SK-N-SH (cell line): ENCODE measurements around the gene ATOH1. TPM values are rescaled to one million over a fixed set of nuclear protein-coding genes. Genes with fewer than 3 reads are reported as not detected.

ENCODE experiments used
- CTCF ChIA-PET: fragments of 300-600, 350-600 bp; formaldehyde crosslinking; extraction: SDS; loops from one replicate; lab custom pipeline; 2021; lab: Yijun Ruan, JAX
- POLR2A ChIA-PET: fragments of 350-600 bp; sonication (Branson Sonifier 250); formaldehyde crosslinking; extraction: SDS; loops from one replicate; lab custom pipeline; 2020; ENCODE audit warnings: antibody characterized with exemption, inconsistent platforms; lab: Yijun Ruan, JAX
- DNase-seq: peaks from one replicate; pipeline ENCODE4 v3.0.0; 2012
- H2AFZ ChIP-seq: fragments of 200-600 bp; sonication (generic); 2 replicates; pipeline ENCODE4 v1.8.1; 2016; ENCODE audit warnings: antibody characterized with exemption, mild to moderate bottlenecking, low read depth
- H3F3A ChIP-seq: fragments of 200-600 bp; sonication (generic); replicated peaks from 2 replicates; pipeline ENCODE3; 2016; ENCODE audit warnings: antibody characterized with exemption, mild to moderate bottlenecking; ENCODE audit not compliant: insufficient read depth
- H3K27ac ChIP-seq, 2 experiments: fragments of 200-500 bp in 1 of 2; fragments of 200-600 bp in 1 of 2; sonication (Bioruptor generic) in 1 of 2; sonication (generic), shearing (Covaris generic) in 1 of 2; 2 replicates each; pipeline versions ENCODE4 v1.5.1 to v1.6.1; 2014 to 2016; ENCODE audit warnings: low read depth in 2 of 2, inconsistent platforms in 1 of 2, low read length in 1 of 2, mild to moderate bottlenecking in 1 of 2, mixed read lengths in 1 of 2
- H3K27me3 ChIP-seq: fragments of 200-600 bp; sonication (generic), shearing (Covaris generic); 2 replicates; pipeline ENCODE4 v1.6.1; 2016; ENCODE audit warnings: mixed run types; ENCODE audit not compliant: insufficient read depth
- H3K36me3 ChIP-seq, 2 experiments: fragments of 200-500 bp in 1 of 2; fragments of 200-600 bp in 1 of 2; sonication (Bioruptor generic) in 1 of 2; sonication (generic) in 1 of 2; replicated peaks in 1 of 2; 2 replicates each; pipeline versions ENCODE3 to v1.5.1; 2014 to 2016; ENCODE audit warnings: low read length in 1 of 2, mild to moderate bottlenecking in 1 of 2; ENCODE audit not compliant: insufficient read depth in 2 of 2, control insufficient read depth in 1 of 2
- H3K4me1 ChIP-seq, 2 experiments: fragments of 200-500 bp in 1 of 2; fragments of 200-600 bp in 1 of 2; sonication (Bioruptor generic) in 1 of 2; sonication (generic), shearing (Covaris generic) in 1 of 2; 2 replicates each; pipeline versions ENCODE4 v1.5.1 to v1.6.1; 2014 to 2016; ENCODE audit warnings: low read depth in 1 of 2, low read length in 1 of 2, mixed run types in 1 of 2; ENCODE audit not compliant: insufficient read depth in 2 of 2, control insufficient read depth in 1 of 2
- H3K4me2 ChIP-seq: fragments of 200-600 bp; sonication (generic), shearing (Covaris generic); 2 replicates; pipeline ENCODE4 v1.6.1; 2017; ENCODE audit warnings: mixed run types
- H3K4me3 ChIP-seq, 2 experiments: fragments of 200-500 bp in 1 of 2; fragments of 200-600 bp in 1 of 2; sonication (Bioruptor generic) in 1 of 2; sonication (generic), shearing (Covaris generic) in 1 of 2; 2 replicates each; pipeline versions ENCODE4 v1.5.1 to v1.8.1; 2014 to 2016; ENCODE audit warnings: low read depth in 2 of 2, inconsistent platforms in 1 of 2, low read length in 1 of 2, mild to moderate bottlenecking in 1 of 2, mixed read lengths in 1 of 2, moderate library complexity in 1 of 2
- H3K79me2 ChIP-seq: fragments of 200-600 bp; sonication (generic); 2 replicates; pipeline ENCODE4 v1.8.1; 2017; ENCODE audit warnings: mild to moderate bottlenecking; ENCODE audit not compliant: insufficient read depth
- H3K9ac ChIP-seq: fragments of 200-600 bp; sonication (generic); 2 replicates; pipeline ENCODE4 v1.6.1; 2017; ENCODE audit warnings: mixed run types
- H3K9me2 ChIP-seq: fragments of 200-600 bp; sonication (generic); 2 replicates; pipeline ENCODE4 v1.6.1; 2017; ENCODE audit warnings: mixed run types
- H3K9me3 ChIP-seq: fragments of 200-600 bp; sonication (generic); 2 replicates; pipeline ENCODE4 v1.6.1; 2017; ENCODE audit warnings: mixed run types, mild to moderate bottlenecking, moderate library complexity
- H4K20me1 ChIP-seq: fragments of 200-600 bp; sonication (generic); 2 replicates; pipeline ENCODE4 v1.6.1; 2017; ENCODE audit warnings: mild to moderate bottlenecking, mixed run types; ENCODE audit not compliant: insufficient read depth
- ELF1 ChIP-seq: IDR thresholded peaks from 2 replicates; pipeline ENCODE4 v1.4.0; 2012
- FOSL2 ChIP-seq: IDR thresholded peaks from 2 replicates; pipeline ENCODE4 v1.4.0; 2012; ENCODE audit warnings: low read depth, mild to moderate bottlenecking, moderate library complexity, borderline replicate concordance
- FOXM1 ChIP-seq: IDR thresholded peaks from 2 replicates; pipeline ENCODE4 v1.4.0; 2012; ENCODE audit warnings: low read depth, mild to moderate bottlenecking
- JUND ChIP-seq: IDR thresholded peaks from 2 replicates; pipeline ENCODE4 v1.4.0; 2012
- RCOR1 ChIP-seq: fragments of 150-350 bp; IDR thresholded peaks from 2 replicates; pipeline ENCODE4 v1.6.1; 2017; ENCODE audit warnings: antibody characterized with exemption, low read length
- REST ChIP-seq: IDR thresholded peaks from 2 replicates; pipeline ENCODE4 v1.6.1; 2012; ENCODE audit warnings: mild to moderate bottlenecking, low read depth, low read length, moderate library complexity
- TEAD4 ChIP-seq: IDR thresholded peaks from 2 replicates; pipeline ENCODE4 v1.4.0; 2012; ENCODE audit warnings: mild to moderate bottlenecking, borderline replicate concordance; ENCODE audit not compliant: insufficient read depth
- USF1 ChIP-seq: IDR thresholded peaks from 2 replicates; pipeline ENCODE4 v1.4.0; 2012; ENCODE audit warnings: low read depth, borderline replicate concordance
- USF2 ChIP-seq: fragments of 150-350 bp; IDR thresholded peaks from 2 replicates; pipeline ENCODE4 v1.6.1; 2017; ENCODE audit warnings: antibody characterized with exemption, low read length, low read depth, borderline replicate concordance
- ZBTB33 ChIP-seq: IDR thresholded peaks from 2 replicates; pipeline ENCODE4 v1.4.0; 2012; ENCODE audit warnings: low read depth, borderline replicate concordance
- WGBS: methylation state at CpG from one replicate; pipeline ENCODE4 v1.1.6; 2017; ENCODE audit warnings: low lambda C conversion rate; 5-methylcytosine and 5-hydroxymethylcytosine counted together
- polyA plus RNA-seq, 3 experiments: library from polyadenylated mRNA; depleted of rRNA; stranded (reverse); fragments of >200 nt; gene quantifications; 2 replicates each; pipeline ENCODE4 v1.2.3, GENCODE V29; 2012

The ATOH1 gene
- polyA plus RNA-seq, 1 of the 3 experiments (the other 2 are of a cell fraction), result not detected

GRCh38 chr4:93870876-93871458 lies 42.4 kb downstream of the ATOH1 start:
- H2AFZ ChIP-seq, result no peak overlapping the region
- H3K4me1 ChIP-seq, result no peaks in the 10 kb centered on the region
- DNase-seq, result no peak
- WGBS, result 69% methylated on average over 6 of the region's 6 CpGs
- no peak overlapping the region for H3K9ac ChIP-seq
- no peaks in the 10 kb centered on the region for H3K79me2 ChIP-seq
- no peak overlapping the region for H3K4me2 ChIP-seq
- H3K27ac ChIP-seq, result no peak overlapping the region
- H3K9me3 ChIP-seq, result no peaks in the 10 kb centered on the region
- H3K9me2 ChIP-seq, result no peaks in the 10 kb centered on the region
- TF ChIP-seq USF1 (no peak), RCOR1 (no peak), REST (no peak), TEAD4 (no peak), ZBTB33 (no peak), FOSL2 (no peak), ELF1 (no peak), FOXM1 (no peak), USF2 (no peak), JUND (no peak)
- H3K27me3 ChIP-seq, result no peaks in the 10 kb centered on the region
- H3K36me3 ChIP-seq, result no peaks in the 10 kb centered on the region
- no peaks in the 10 kb centered on the region for H3F3A ChIP-seq
- CTCF ChIA-PET, result no interaction called here
- POLR2A ChIA-PET, result no interaction called here
- H4K20me1 ChIP-seq, result no peaks in the 10 kb centered on the region
- H3K4me3 ChIP-seq, result no peak overlapping the region
